ENCODE measurements around the gene KDELR1. TPM values are rescaled to one million over a fixed set of nuclear protein-coding genes. Genes with fewer than 3 reads are reported as not detected.

The KDELR1 gene
- total RNA-seq, 3 donors from 2014 or later, result 144 to 214 (median 200) TPM

GRCh38 chr19:48367855-48368254, 23.5 kb downstream of the KDELR1 start:
- ATAC-seq, result no peak
- peak in 1 of 3 donors; percentile 35 for DNase-seq

GRCh38 chr19:48365602-48366001, 25.7 kb downstream of the KDELR1 start:
- H3K9me3 ChIP-seq, result no peaks in the 10 kb centered on the region
- intact Hi-C loops (cut with DNase I, micrococcal nuclease), result no loop called here
- TF ChIP-seq CTCF (IDR thresholded peaks at IDR 0.05), result no peak

More at GRCh38 chr19:48367855-48368254, 23.5 kb downstream of the KDELR1 start:
- no peaks in the 10 kb centered on the region for H3K36me3 ChIP-seq (ENCODE audit: low read depth)
- peaks cover 16% of the 10 kb centered on the region for H3K4me1 ChIP-seq (ENCODE audit: low read depth)
- intact Hi-C loops (cut with DNase I, micrococcal nuclease), result no loop called here
- TF ChIP-seq CTCF (IDR thresholded peaks at IDR 0.05), result no peak
- H3K4me3 ChIP-seq, result no peak overlapping the region
- no peaks in the 10 kb centered on the region for H3K9me3 ChIP-seq

DNA sequence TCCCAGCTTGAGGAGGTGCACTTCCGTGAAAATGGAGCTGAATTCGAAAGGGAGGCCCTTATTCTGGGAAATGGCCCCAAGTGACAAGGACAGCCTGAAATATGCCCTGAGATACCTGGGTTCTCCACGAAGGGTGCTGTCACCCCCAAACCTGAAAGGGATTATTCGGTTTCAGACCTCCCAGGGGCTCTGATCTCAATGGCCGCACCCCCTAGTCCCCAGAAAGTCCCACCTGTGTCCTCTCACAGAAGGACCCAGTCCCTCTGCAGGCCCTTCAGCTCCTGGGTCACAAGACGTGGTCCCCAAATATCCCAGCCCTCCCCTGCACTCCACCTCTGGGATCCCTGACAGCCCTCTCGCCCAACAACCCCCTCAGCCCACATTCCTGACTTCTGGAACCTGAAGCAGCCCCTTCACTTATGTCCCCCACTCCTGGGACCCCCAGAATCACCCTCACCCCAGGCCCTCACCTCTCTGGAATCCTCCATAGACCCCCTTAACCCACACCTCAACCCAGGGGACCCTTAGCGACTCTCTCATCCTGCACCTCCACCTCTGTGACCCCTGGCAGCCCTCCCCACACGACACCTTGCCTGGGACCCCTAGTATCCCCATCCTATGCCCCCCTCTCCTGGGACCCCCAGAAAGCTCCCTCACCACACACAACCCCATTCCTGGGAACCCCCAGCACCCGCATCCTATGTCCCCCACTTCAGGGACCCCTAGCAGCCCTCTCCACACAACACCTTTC, 26.6 kb downstream of the KDELR1 start:
- Histone ChIP-seq H3K36me3 (ENCODE audit: low read depth) (no peaks in the 10 kb centered on the region), H3K9me3 (no peaks in the 10 kb centered on the region), H3K4me1 (ENCODE audit: low read depth) (peaks cover 16% of the 10 kb centered on the region), H3K4me3 (no peak overlapping the region)
- intact Hi-C loops (cut with DNase I, micrococcal nuclease), result no loop called here
- no peak for TF ChIP-seq CTCF (IDR thresholded peaks at IDR 0.05)
- DNase-seq (peak in 2 of 3 donors; percentile 32 to 59), ATAC-seq (no peak)

More at GRCh38 chr19:48365602-48366001, 25.7 kb downstream of the KDELR1 start:
- Histone ChIP-seq H3K4me3 (no peak overlapping the region), H3K36me3 (ENCODE audit: low read depth) (no peaks in the 10 kb centered on the region), H3K4me1 (ENCODE audit: low read depth) (peaks cover 16% of the 10 kb centered on the region)
- DNase-seq, result peak in 2 of 3 donors; percentile 38 to 59
- no peak for ATAC-seq

GRCh38 chr19:48363810-48364597, 27.3 kb downstream of the KDELR1 start, which contains the start of the genes SYNGR4 and TMEM143:
Gene SYNGR4, plus strand, starts transcription at chr19:48364367. Its CDS starts 1,476 bp downstream, at chr19:48365843.
Gene TMEM143, minus strand, starts transcription at chr19:48363940. Its CDS starts 20 bp downstream, at chr19:48363920.
- DNase-seq (peak; percentile 98 to 100 (median 98)), ATAC-seq (peak; percentile 90)
- peaks cover 11% of the 10 kb centered on the region for H3K4me1 ChIP-seq (ENCODE audit: low read depth)
- peak within 1 kb of the TSS; percentile 28 for H3K4me3 ChIP-seq
- intact Hi-C loops (cut with DNase I, micrococcal nuclease), result no loop called here
- peak; percentile 9 for TF ChIP-seq CTCF (IDR thresholded peaks at IDR 0.05)
- no peaks in the 10 kb centered on the region for H3K36me3 ChIP-seq (ENCODE audit: low read depth)
- no peaks in the 10 kb centered on the region for H3K9me3 ChIP-seq

DNA sequence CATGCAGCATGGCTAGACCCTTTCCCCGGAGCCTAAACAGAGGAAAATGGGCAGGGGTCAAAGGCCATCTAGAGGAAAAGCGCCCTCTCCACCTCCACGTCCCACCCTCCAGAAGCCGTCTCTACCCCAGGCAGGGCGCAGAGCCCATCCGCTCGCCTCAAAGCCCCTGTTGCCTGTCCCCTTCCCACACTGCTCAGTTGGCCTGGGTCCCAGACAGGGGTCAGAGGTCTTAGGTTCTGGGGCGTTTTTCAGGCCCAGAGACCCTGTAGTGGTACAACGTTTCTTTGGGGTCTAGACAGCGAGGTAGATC, 27.9 kb downstream of the KDELR1 start:
- peak; percentile 23 for ATAC-seq
- intact Hi-C loops (cut with DNase I, micrococcal nuclease), result no loop called here
- Histone ChIP-seq H3K36me3 (ENCODE audit: low read depth) (no peaks in the 10 kb centered on the region), H3K4me3 (peak overlapping the region; percentile 28), H3K4me1 (ENCODE audit: low read depth) (peaks cover 9% of the 10 kb centered on the region), H3K9me3 (no peaks in the 10 kb centered on the region)
- no peak for TF ChIP-seq CTCF (IDR thresholded peaks at IDR 0.05)
- DNase-seq, result peak in 2 of 3 donors; percentile 80 to 82

All from mucosa of descending colon (tissue), 3 donors.